ENCODE results near the gene MAP2. TPM values are rescaled to one million over a fixed set of nuclear protein-coding genes. Genes with fewer than 3 reads are reported as not detected.

The MAP2 gene
- total RNA-seq, 2 donors from 2014 or later, result 1.8 TPM

GRCh38 chr2:209426432-209426831, 2.6 kb downstream of the MAP2 start:
- no peaks in the 10 kb centered on the region for H3K9me3 ChIP-seq (ENCODE audit: control insufficient read depth, low read length)
- Mint-ChIP-seq H3K27ac (no peak overlapping the region), H3K36me3 (ENCODE audit: low read depth) (no peaks in the 10 kb centered on the region), H3K9me3 (no peaks in the 10 kb centered on the region), H3K4me1 (peaks cover 10% of the 10 kb centered on the region), H3K27me3 (ENCODE audit: insufficient read depth) (peaks cover 39% of the 10 kb centered on the region), H3K4me3 (no peak overlapping the region)
- DNase-seq, result peak; percentile 70
- H3K27me3 ChIP-seq (ENCODE audit: control insufficient read depth, insufficient read depth, low read length, poor library complexity, severe bottlenecking), result peaks cover 25% of the 10 kb centered on the region
- no peak overlapping the region for H3K9ac ChIP-seq (ENCODE audit: extremely low read depth, low read length, poor library complexity, severe bottlenecking)
- H3K36me3 ChIP-seq (ENCODE audit: control insufficient read depth, insufficient read depth, low read length), result no peaks in the 10 kb centered on the region
- H3K27ac ChIP-seq (ENCODE audit: low read depth, low read length), result no peak overlapping the region
- H3K4me1 ChIP-seq (ENCODE audit: control insufficient read depth, insufficient read depth, low read length), result no peaks in the 10 kb centered on the region
- no peak overlapping the region for H3K4me3 ChIP-seq (ENCODE audit: low read length)
- TF ChIP-seq, protein P1, sequence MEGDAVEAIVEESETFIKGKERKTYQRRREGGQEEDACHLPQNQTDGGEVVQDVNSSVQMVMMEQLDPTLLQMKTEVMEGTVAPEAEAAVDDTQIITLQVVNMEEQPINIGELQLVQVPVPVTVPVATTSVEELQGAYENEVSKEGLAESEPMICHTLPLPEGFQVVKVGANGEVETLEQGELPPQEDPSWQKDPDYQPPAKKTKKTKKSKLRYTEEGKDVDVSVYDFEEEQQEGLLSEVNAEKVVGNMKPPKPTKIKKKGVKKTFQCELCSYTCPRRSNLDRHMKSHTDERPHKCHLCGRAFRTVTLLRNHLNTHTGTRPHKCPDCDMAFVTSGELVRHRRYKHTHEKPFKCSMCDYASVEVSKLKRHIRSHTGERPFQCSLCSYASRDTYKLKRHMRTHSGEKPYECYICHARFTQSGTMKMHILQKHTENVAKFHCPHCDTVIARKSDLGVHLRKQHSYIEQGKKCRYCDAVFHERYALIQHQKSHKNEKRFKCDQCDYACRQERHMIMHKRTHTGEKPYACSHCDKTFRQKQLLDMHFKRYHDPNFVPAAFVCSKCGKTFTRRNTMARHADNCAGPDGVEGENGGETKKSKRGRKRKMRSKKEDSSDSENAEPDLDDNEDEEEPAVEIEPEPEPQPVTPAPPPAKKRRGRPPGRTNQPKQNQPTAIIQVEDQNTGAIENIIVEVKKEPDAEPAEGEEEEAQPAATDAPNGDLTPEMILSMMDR (conservative IDR thresholded peaks at IDR 0.05), result no peak

- Histone ChIP-seq H3K9ac (ENCODE audit: extremely low read depth, low read length, poor library complexity, severe bottlenecking) (no peak overlapping the region), H3K27me3 (ENCODE audit: control insufficient read depth, insufficient read depth, low read length, poor library complexity, severe bottlenecking) (no peaks in the 10 kb centered on the region), H3K4me3 (ENCODE audit: low read length) (no peak overlapping the region), H3K27ac (ENCODE audit: low read depth, low read length) (no peak overlapping the region), H3K4me1 (ENCODE audit: control insufficient read depth, insufficient read depth, low read length) (no peaks in the 10 kb centered on the region), H3K9me3 (ENCODE audit: control insufficient read depth, low read length) (no peaks in the 10 kb centered on the region), H3K36me3 (ENCODE audit: control insufficient read depth, insufficient read depth, low read length) (no peaks in the 10 kb centered on the region)
- no peaks in the 10 kb centered on the region for H3K4me1 Mint-ChIP-seq
- no peaks in the 10 kb centered on the region for H3K9me3 Mint-ChIP-seq
- no peaks in the 10 kb centered on the region for H3K27me3 Mint-ChIP-seq (ENCODE audit: insufficient read depth)
- H3K27ac Mint-ChIP-seq, result no peak overlapping the region
- DNase-seq, result no peak
- H3K36me3 Mint-ChIP-seq (ENCODE audit: low read depth), result no peaks in the 10 kb centered on the region
- no peak overlapping the region for H3K4me3 Mint-ChIP-seq
- TF ChIP-seq, protein P1 (conservative IDR thresholded peaks at IDR 0.05), result no peak
- 83 to 89% methylated on average over 1 to 3 of the region's 3 CpGs for WGBS, 2 experiments (ENCODE audit: insufficient coverage in 1 of 2, insufficient read length in 1 of 2)
Measured at GRCh38 chr2:209431701-209432100, 7.9 kb downstream of the MAP2 start.

DNA sequence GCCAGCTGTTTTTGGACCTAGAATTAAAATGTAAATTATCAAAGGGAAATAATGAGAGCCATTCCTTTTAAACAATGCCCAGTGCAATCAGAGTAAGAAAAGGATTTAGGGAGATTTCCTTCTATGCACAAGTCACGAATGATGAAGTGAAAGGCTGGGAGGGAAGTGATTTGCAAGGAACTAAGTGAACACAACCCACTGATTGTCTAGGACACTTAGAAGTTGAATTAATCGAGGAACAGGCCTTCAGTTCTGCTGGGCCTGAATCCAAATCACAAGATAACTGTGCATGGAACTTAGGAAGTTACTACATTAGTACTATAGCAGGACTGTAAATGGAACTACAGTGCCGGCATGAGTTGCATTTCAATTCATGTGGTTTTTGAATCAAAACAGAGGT, 17.7 kb downstream of the MAP2 start:
- Mint-ChIP-seq H3K27me3 (ENCODE audit: insufficient read depth) (no peaks in the 10 kb centered on the region), H3K4me1 (peaks cover 2% of the 10 kb centered on the region), H3K36me3 (ENCODE audit: low read depth) (no peaks in the 10 kb centered on the region), H3K4me3 (no peak overlapping the region), H3K9me3 (no peaks in the 10 kb centered on the region), H3K27ac (no peak overlapping the region)
- Histone ChIP-seq H3K27me3 (ENCODE audit: control insufficient read depth, insufficient read depth, low read length, poor library complexity, severe bottlenecking) (no peaks in the 10 kb centered on the region), H3K36me3 (ENCODE audit: control insufficient read depth, insufficient read depth, low read length) (no peaks in the 10 kb centered on the region), H3K27ac (ENCODE audit: low read depth, low read length) (peak overlapping the region; percentile 14), H3K4me1 (ENCODE audit: control insufficient read depth, insufficient read depth, low read length) (no peaks in the 10 kb centered on the region), H3K9me3 (ENCODE audit: control insufficient read depth, low read length) (no peaks in the 10 kb centered on the region), H3K4me3 (ENCODE audit: low read length) (no peak overlapping the region), H3K9ac (ENCODE audit: extremely low read depth, low read length, poor library complexity, severe bottlenecking) (no peak overlapping the region)
- TF ChIP-seq, protein P1 (conservative IDR thresholded peaks at IDR 0.05), result no peak
- WGBS, 2 experiments (ENCODE audit: insufficient coverage in 1 of 2, insufficient read length in 1 of 2), result 87% methylated on average over 3 of the region's 3 CpGs
- no peak for DNase-seq
